ENCODE data around the gene UGP2. TPM values are rescaled to one million over a fixed set of nuclear protein-coding genes. Genes with fewer than 3 reads are reported as not detected.

The UGP2 gene
- total and polyA plus RNA-seq, 2 of the 8 experiments (the other 6 are each of a cell fraction or from before 2014, with no cell fraction given) = 278 to 956 TPM

DNA sequence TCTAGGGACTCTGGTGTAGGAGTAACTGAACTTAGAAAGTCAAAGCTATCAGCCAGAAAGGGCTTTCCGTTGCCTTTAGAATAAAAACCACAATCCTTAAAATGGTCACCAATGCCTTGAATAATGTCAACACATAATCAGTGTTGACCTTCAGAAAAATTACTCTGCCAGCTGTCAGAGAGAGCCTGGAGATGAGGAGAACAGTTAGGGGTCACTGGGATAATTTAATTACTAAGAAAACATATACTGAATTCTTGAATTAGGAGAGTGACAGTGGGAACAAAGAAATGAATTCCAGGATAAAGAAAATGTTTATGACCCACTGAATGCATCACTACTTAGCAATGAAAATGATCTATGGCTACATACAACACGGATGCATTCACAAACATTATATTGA lies 23.4 kb upstream of the UGP2 start (continued):
- TF ChIP-seq, protein P1, sequence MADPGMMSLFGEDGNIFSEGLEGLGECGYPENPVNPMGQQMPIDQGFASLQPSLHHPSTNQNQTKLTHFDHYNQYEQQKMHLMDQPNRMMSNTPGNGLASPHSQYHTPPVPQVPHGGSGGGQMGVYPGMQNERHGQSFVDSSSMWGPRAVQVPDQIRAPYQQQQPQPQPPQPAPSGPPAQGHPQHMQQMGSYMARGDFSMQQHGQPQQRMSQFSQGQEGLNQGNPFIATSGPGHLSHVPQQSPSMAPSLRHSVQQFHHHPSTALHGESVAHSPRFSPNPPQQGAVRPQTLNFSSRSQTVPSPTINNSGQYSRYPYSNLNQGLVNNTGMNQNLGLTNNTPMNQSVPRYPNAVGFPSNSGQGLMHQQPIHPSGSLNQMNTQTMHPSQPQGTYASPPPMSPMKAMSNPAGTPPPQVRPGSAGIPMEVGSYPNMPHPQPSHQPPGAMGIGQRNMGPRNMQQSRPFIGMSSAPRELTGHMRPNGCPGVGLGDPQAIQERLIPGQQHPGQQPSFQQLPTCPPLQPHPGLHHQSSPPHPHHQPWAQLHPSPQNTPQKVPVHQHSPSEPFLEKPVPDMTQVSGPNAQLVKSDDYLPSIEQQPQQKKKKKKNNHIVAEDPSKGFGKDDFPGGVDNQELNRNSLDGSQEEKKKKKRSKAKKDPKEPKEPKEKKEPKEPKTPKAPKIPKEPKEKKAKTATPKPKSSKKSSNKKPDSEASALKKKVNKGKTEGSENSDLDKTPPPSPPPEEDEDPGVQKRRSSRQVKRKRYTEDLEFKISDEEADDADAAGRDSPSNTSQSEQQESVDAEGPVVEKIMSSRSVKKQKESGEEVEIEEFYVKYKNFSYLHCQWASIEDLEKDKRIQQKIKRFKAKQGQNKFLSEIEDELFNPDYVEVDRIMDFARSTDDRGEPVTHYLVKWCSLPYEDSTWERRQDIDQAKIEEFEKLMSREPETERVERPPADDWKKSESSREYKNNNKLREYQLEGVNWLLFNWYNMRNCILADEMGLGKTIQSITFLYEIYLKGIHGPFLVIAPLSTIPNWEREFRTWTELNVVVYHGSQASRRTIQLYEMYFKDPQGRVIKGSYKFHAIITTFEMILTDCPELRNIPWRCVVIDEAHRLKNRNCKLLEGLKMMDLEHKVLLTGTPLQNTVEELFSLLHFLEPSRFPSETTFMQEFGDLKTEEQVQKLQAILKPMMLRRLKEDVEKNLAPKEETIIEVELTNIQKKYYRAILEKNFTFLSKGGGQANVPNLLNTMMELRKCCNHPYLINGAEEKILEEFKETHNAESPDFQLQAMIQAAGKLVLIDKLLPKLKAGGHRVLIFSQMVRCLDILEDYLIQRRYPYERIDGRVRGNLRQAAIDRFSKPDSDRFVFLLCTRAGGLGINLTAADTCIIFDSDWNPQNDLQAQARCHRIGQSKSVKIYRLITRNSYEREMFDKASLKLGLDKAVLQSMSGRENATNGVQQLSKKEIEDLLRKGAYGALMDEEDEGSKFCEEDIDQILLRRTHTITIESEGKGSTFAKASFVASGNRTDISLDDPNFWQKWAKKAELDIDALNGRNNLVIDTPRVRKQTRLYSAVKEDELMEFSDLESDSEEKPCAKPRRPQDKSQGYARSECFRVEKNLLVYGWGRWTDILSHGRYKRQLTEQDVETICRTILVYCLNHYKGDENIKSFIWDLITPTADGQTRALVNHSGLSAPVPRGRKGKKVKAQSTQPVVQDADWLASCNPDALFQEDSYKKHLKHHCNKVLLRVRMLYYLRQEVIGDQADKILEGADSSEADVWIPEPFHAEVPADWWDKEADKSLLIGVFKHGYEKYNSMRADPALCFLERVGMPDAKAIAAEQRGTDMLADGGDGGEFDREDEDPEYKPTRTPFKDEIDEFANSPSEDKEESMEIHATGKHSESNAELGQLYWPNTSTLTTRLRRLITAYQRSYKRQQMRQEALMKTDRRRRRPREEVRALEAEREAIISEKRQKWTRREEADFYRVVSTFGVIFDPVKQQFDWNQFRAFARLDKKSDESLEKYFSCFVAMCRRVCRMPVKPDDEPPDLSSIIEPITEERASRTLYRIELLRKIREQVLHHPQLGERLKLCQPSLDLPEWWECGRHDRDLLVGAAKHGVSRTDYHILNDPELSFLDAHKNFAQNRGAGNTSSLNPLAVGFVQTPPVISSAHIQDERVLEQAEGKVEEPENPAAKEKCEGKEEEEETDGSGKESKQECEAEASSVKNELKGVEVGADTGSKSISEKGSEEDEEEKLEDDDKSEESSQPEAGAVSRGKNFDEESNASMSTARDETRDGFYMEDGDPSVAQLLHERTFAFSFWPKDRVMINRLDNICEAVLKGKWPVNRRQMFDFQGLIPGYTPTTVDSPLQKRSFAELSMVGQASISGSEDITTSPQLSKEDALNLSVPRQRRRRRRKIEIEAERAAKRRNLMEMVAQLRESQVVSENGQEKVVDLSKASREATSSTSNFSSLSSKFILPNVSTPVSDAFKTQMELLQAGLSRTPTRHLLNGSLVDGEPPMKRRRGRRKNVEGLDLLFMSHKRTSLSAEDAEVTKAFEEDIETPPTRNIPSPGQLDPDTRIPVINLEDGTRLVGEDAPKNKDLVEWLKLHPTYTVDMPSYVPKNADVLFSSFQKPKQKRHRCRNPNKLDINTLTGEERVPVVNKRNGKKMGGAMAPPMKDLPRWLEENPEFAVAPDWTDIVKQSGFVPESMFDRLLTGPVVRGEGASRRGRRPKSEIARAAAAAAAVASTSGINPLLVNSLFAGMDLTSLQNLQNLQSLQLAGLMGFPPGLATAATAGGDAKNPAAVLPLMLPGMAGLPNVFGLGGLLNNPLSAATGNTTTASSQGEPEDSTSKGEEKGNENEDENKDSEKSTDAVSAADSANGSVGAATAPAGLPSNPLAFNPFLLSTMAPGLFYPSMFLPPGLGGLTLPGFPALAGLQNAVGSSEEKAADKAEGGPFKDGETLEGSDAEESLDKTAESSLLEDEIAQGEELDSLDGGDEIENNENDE (IDR thresholded peaks at IDR 0.05; ENCODE audit: insufficient replicate concordance, low read length) = no peak
- TF ChIP-seq RBBP5 (IDR thresholded peaks at IDR 0.05; ENCODE audit: borderline replicate concordance, low read depth, low read length) = no peak
- TF ChIP-seq TAF1 (IDR thresholded peaks at IDR 0.05; ENCODE audit: low read depth, low read length) = no peak
- TF ChIP-seq SRF (IDR thresholded peaks at IDR 0.05; ENCODE audit: low read depth, low read length) = no peak
- TF ChIP-seq EZH2 (IDR thresholded peaks at IDR 0.05; ENCODE audit: low read depth, low read length, severe bottlenecking) = no peak

All from H1 (cell line).